Calu3 (cell line): ENCODE results near the gene ELP2. TPM values are rescaled to one million over a fixed set of nuclear protein-coding genes. Genes with fewer than 3 reads are reported as not detected.

Source experiments
- BruUV-seq: library from RNA; stranded (reverse); fragments of 400-500 nt; replicated peaks from 2 replicates; lab custom pipeline; 2021; lab: Mats Ljungman, UMichigan
- CTCF ChIA-PET: fragments of 300-600 bp; sonication (Branson Sonifier 250); formaldehyde crosslinking; loops from one replicate; lab custom pipeline; 2022; ENCODE audit warnings: antibody characterized with exemption; lab: Charles Lee
- DNase-seq: peaks from one replicate; pipeline ENCODE4 v3.0.0; 2022
- H3K27ac Mint-ChIP-seq: one replicate; pipeline ENCODE4 v1.8.0; 2022; ENCODE audit warnings: mixed read lengths; ENCODE audit not compliant: unreplicated experiment
- H3K27me3 Mint-ChIP-seq: one replicate; pipeline ENCODE4 v1.8.0; 2022; ENCODE audit warnings: mixed read lengths; ENCODE audit not compliant: unreplicated experiment
- H3K36me3 Mint-ChIP-seq: one replicate; pipeline ENCODE4 v1.8.0; 2022; ENCODE audit warnings: mild to moderate bottlenecking, moderate library complexity, mixed read lengths; ENCODE audit not compliant: insufficient read depth, unreplicated experiment
- H3K4me1 Mint-ChIP-seq: one replicate; pipeline ENCODE4 v1.8.0; 2022; ENCODE audit warnings: mild to moderate bottlenecking, low read depth, mixed read lengths; ENCODE audit not compliant: unreplicated experiment
- H3K4me3 Mint-ChIP-seq: one replicate; pipeline ENCODE4 v1.8.0; 2022; ENCODE audit warnings: mild to moderate bottlenecking, low read depth, moderate library complexity, mixed read lengths; ENCODE audit not compliant: unreplicated experiment
- H3K9me3 Mint-ChIP-seq: one replicate; pipeline ENCODE4 v1.8.0; 2022; ENCODE audit warnings: low read depth, mixed read lengths; ENCODE audit not compliant: unreplicated experiment
- intact Hi-C: fragments of 100-400 bp; cut with micrococcal nuclease; formaldehyde crosslinking; loops from one replicate; pipeline ENCODE4 v1.10.0; 2022; ENCODE audit not compliant: unreplicated experiment
- total RNA-seq: library from RNA; stranded (reverse); gene quantifications from 2 replicates; pipeline ENCODE4 v1.2.3, GENCODE V29; 2022
- TF ChIP-seq, protein P1 (sequence below): fragments of 200-600 bp; IDR thresholded peaks from one replicate; pipeline ENCODE4 v1.8.0; 2022; ENCODE audit warnings: antibody characterized with exemption; ENCODE audit not compliant: unreplicated experiment

The ELP2 gene
- total RNA-seq, 1 experiment from 2014 or later, result 82.2 TPM

DNA sequence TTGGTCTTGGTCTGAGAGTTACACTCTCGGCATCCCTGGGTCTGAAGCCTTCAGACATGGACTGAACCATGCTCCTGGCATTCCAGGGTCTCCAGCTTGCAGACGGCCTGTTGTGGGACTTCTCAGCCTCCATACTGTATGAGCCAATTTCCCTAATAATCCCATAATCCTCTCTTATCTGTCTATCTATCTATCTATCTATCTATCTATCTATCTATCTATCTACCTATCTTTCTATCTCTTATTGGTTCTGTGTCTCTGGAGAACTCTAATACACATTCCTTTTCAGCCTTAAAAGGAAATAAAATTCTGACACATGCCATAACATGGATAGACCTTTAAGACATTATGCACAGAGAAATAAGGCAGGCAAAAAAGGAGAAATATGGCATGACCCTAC, 24.9 kb upstream of the ELP2 start:
- DNase-seq, result no peak

DNA sequence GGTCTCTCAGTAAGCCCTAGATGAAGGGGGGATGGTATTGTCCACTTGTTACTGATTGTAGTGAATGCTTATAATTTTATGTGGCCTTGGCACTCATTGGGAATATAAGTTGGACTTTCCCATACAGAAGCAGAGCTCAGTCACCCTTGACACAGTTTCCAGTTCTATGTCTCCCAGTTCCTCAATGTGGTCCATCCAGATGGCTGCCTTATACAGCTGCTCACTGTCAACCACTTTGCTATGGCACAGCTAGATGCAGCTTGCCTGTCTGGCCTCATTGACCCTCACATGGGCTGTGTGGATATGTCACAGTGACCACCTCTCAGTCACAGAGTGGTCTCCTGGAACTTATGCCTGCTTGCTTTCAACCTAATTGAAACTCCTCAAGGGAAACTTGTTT, 22.2 kb upstream of the ELP2 start:
- TF ChIP-seq, protein P1, sequence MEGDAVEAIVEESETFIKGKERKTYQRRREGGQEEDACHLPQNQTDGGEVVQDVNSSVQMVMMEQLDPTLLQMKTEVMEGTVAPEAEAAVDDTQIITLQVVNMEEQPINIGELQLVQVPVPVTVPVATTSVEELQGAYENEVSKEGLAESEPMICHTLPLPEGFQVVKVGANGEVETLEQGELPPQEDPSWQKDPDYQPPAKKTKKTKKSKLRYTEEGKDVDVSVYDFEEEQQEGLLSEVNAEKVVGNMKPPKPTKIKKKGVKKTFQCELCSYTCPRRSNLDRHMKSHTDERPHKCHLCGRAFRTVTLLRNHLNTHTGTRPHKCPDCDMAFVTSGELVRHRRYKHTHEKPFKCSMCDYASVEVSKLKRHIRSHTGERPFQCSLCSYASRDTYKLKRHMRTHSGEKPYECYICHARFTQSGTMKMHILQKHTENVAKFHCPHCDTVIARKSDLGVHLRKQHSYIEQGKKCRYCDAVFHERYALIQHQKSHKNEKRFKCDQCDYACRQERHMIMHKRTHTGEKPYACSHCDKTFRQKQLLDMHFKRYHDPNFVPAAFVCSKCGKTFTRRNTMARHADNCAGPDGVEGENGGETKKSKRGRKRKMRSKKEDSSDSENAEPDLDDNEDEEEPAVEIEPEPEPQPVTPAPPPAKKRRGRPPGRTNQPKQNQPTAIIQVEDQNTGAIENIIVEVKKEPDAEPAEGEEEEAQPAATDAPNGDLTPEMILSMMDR, result no peak
- Mint-ChIP-seq H3K36me3 (peaks cover 23% of the 10 kb centered on the region), H3K4me1 (peaks cover 11% of the 10 kb centered on the region), H3K27me3 (no peaks in the 10 kb centered on the region), H3K27ac (no peak overlapping the region), H3K9me3 (no peaks in the 10 kb centered on the region), H3K4me3 (no peak overlapping the region)
- no peak for DNase-seq
- CTCF ChIA-PET, result no interaction called here
- intact Hi-C loops, result no loop called here
- BruUV-seq, result no TSS peak

More for the DNA sequence above, 24.9 kb upstream of the ELP2 start:
- BruUV-seq, result no TSS peak
- Mint-ChIP-seq H3K27ac (no peak overlapping the region), H3K4me1 (peaks cover 11% of the 10 kb centered on the region), H3K4me3 (no peak overlapping the region), H3K9me3 (peaks cover 3% of the 10 kb centered on the region), H3K36me3 (peaks cover 4% of the 10 kb centered on the region), H3K27me3 (no peaks in the 10 kb centered on the region)
- intact Hi-C loops, result no loop called here
- CTCF ChIA-PET, result no interaction called here
- TF ChIP-seq, protein P1, result no peak

DNA sequence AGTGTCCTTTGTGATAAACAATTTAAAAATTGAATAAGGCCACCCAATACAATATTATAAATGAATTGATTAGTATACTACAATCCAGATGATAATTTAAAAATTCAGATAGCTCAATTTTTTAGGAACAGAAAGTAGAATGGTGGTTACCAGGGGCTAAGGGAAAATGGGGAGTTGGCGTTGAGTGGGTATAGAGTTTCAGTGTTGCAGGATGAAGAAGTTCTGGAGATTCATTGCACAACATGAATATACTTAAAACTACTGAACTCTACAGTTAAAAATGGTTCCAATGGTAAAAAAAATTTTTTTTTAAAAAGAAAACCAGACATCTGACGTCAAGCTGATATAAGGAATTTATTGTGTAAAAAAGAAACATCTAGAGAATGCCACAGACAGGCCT, 21.5 kb upstream of the ELP2 start:
- Mint-ChIP-seq H3K4me3 (no peak overlapping the region), H3K9me3 (no peaks in the 10 kb centered on the region), H3K36me3 (peaks cover 26% of the 10 kb centered on the region), H3K4me1 (peaks cover 11% of the 10 kb centered on the region), H3K27ac (no peak overlapping the region), H3K27me3 (no peaks in the 10 kb centered on the region)
- TF ChIP-seq, protein P1, result no peak
- CTCF ChIA-PET, result no interaction called here
- DNase-seq, result no peak
- BruUV-seq, result no TSS peak
- intact Hi-C loops, result no loop called here

DNA sequence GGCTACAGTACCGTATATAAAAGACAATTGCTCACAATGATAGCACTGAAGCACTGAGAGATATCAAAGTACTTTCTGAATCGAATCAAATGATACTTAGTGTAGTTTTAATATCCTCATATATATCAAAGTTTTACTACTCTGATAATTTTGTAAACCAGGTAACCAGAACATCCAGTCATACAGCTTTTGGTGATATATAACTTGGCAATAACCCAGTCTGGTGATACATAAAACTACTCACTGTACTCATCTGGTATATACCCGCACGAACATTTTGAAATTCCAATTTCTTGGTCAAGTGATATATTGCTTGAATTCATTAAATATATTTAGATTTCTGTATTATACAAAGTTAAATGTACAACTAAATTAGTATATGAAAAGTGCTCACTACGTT, 21.1 kb upstream of the ELP2 start:
- no peaks in the 10 kb centered on the region for H3K27me3 Mint-ChIP-seq
- H3K36me3 Mint-ChIP-seq, result peaks cover 26% of the 10 kb centered on the region
- CTCF ChIA-PET, result no interaction called here

More for the DNA sequence above, 21.1 kb upstream of the ELP2 start:
- BruUV-seq, result no TSS peak
- intact Hi-C loops, result no loop called here
- TF ChIP-seq, protein P1, result no peak
- Mint-ChIP-seq H3K4me3 (no peak overlapping the region), H3K9me3 (no peaks in the 10 kb centered on the region), H3K4me1 (peaks cover 11% of the 10 kb centered on the region), H3K27ac (no peak overlapping the region)
- no peak for DNase-seq
